ENCODE results near the gene RHEBL1. TPM values are rescaled to one million over a fixed set of nuclear protein-coding genes. Genes with fewer than 3 reads are reported as not detected.

Gene RHEBL1
- total RNA-seq, 1 donor from 2014 or later: 1.5 TPM

DNA sequence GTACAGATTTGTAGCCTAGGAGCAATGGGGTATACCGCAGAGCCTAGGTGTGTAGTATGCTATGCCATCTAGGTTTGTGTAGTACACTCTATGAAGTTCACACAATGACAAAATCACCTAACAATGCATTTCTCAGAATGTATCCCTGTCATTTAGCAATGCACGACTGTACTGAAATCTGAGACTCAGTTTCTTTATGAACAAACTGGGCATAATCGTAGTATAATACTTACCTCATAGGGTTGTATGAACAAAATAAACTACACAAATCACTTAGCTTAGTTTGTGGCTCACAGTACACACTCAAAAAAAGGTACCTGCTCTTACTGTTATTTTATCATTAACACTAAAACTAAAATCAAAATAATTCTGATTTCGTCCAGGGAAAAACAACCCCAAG is 44.3 kb downstream of the RHEBL1 start:
- ATAC-seq: no peak
- Histone ChIP-seq H3K9me3 (no peaks in the 10 kb centered on the region), H3K27ac (no peak overlapping the region), H3K4me1 (no peaks in the 10 kb centered on the region), H3K27me3 (ENCODE audit: low read depth) (no peaks in the 10 kb centered on the region), H3K4me3 (no peak overlapping the region), H3K36me3 (peaks cover 96% of the 10 kb centered on the region)
- intact Hi-C loops (cut with DNase I): no loop called here
- TF ChIP-seq, protein P1, sequence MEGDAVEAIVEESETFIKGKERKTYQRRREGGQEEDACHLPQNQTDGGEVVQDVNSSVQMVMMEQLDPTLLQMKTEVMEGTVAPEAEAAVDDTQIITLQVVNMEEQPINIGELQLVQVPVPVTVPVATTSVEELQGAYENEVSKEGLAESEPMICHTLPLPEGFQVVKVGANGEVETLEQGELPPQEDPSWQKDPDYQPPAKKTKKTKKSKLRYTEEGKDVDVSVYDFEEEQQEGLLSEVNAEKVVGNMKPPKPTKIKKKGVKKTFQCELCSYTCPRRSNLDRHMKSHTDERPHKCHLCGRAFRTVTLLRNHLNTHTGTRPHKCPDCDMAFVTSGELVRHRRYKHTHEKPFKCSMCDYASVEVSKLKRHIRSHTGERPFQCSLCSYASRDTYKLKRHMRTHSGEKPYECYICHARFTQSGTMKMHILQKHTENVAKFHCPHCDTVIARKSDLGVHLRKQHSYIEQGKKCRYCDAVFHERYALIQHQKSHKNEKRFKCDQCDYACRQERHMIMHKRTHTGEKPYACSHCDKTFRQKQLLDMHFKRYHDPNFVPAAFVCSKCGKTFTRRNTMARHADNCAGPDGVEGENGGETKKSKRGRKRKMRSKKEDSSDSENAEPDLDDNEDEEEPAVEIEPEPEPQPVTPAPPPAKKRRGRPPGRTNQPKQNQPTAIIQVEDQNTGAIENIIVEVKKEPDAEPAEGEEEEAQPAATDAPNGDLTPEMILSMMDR (IDR thresholded peaks at IDR 0.05): no peak
- DNase-seq: no peak

DNA sequence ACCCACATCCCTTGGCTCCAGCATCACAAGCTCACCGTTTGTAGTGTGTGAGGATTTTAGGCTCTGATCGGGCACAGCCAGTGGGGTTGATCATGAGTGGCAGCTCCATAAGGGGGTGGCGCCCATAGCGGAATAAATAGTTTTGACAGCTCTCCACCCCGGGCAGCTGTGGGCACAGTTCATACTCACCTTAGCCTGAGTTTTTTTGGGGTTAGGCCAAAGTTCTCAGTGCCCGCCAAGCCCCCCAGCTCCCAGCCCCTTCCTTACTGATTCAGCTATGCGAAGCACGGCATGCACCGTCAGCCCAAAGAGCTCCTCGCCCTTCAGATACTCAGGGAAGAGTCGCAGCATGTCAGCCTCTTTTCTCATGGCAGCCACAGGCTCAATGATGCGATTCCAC is 45.2 kb downstream of the RHEBL1 start:
- Histone ChIP-seq H3K4me3 (no peak overlapping the region), H3K36me3 (peaks cover 89% of the 10 kb centered on the region), H3K27ac (no peak overlapping the region), H3K27me3 (ENCODE audit: low read depth) (no peaks in the 10 kb centered on the region), H3K9me3 (no peaks in the 10 kb centered on the region), H3K4me1 (peaks cover 1% of the 10 kb centered on the region)
- intact Hi-C loops (cut with DNase I): no loop called here
- TF ChIP-seq, protein P1 (IDR thresholded peaks at IDR 0.05): no peak
- no peak for DNase-seq
- ATAC-seq: no peak

DNA sequence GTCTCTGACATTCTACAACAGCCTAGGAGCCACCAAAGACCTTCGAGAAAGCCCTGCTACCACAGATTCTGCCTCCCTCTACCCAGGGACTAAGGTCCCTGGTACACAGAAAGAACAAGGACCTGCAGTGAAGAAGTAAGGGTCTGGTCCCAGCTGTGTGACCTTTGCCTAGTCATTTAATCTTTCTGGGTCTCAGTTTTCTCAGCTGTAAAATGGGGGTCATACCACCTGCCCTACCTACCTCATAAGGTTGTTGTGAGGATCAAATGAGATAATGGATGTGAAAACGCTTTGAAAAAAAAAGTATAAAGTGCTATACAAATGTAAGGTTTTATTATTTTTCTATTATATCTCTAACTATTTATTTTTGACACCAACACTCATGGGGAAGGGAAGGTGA is 46.0 kb downstream of the RHEBL1 start:
- TF ChIP-seq, protein P1 (IDR thresholded peaks at IDR 0.05): no peak
- H3K4me1 ChIP-seq: peaks cover 4% of the 10 kb centered on the region
- peaks cover 82% of the 10 kb centered on the region for H3K36me3 ChIP-seq
- intact Hi-C loops (cut with DNase I): no loop called here
- H3K27ac ChIP-seq: no peak overlapping the region
- ATAC-seq (no peak), DNase-seq (no peak)
- H3K4me3 ChIP-seq: no peak overlapping the region
- H3K9me3 ChIP-seq: no peaks in the 10 kb centered on the region
- H3K27me3 ChIP-seq (ENCODE audit: low read depth): no peaks in the 10 kb centered on the region

DNA sequence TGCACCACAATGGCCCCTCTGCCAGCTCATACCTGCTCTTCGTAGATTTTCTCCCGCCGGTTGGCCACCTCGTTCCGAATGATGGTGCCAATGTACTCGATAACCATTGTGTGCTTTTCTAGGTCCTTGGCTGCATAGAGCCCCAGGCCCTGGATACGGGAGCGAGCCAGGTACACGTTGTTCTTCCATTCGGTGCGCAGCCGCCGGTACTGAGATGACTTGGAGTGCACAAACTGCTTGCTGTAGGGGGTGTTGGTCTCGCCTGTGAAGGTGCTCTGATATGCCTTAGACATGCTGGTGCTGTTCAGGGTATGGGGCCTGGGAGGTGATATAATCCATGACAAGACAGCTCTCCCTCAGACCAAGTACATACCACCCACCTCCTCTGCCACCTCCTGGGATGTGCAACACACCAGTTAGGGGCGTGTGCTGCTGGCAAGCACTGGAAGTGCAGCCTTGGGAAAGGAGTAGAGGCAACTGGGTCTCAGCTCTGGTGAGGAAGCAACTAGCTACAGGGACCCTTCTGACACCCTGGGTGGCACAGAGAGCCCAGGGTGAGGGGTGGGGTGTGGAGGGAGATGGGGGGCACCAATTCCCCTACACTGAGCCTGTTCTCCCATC is 47.1 kb downstream of the RHEBL1 start:
- Histone ChIP-seq H3K27me3 (ENCODE audit: low read depth) (no peaks in the 10 kb centered on the region), H3K4me3 (no peak overlapping the region), H3K9me3 (no peaks in the 10 kb centered on the region), H3K27ac (no peak overlapping the region), H3K36me3 (peaks cover 70% of the 10 kb centered on the region), H3K4me1 (peaks cover 8% of the 10 kb centered on the region)
- no peak for ATAC-seq
- TF ChIP-seq, protein P1 (IDR thresholded peaks at IDR 0.05): no peak
- intact Hi-C loops (cut with DNase I): no loop called here
- no peak for DNase-seq

DNA sequence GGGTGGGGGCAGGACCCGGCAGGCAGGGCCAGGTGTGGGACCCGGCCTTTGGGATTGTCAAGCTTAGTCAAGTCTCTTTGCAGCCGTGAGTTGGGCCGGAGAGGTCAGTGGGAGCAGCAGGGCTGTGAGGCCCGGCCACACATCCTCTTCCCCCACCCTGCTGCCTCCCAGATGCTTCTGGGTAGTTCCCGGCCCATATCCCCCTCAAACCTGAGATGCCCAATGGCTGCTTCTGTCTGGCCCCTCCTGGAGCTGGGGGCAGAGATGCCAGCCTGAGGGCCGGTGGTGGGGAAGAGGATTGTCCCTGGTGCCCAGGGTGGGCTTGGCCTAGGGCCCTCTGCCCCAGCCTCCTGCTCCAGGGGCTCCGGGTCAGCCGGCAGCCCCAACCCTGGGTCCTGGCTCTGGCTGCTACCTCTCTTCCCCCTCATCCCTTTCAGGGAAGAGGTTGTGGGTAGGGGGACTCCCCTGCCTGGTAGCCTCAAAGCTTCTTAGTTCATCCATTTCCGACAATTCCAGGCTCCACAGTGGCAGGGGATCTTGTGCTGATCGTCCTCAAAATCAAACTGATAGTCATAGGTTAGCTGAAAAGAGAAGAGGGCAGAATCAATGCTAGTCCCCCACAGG is 48.4 kb downstream of the RHEBL1 start:
- intact Hi-C loops (cut with DNase I): no loop called here
- DNase-seq: no peak

More for the DNA sequence above, 48.4 kb downstream of the RHEBL1 start:
- ATAC-seq: no peak
- Histone ChIP-seq H3K4me3 (no peak overlapping the region), H3K27ac (no peak overlapping the region), H3K9me3 (no peaks in the 10 kb centered on the region), H3K36me3 (peaks cover 57% of the 10 kb centered on the region), H3K27me3 (ENCODE audit: low read depth) (no peaks in the 10 kb centered on the region), H3K4me1 (peaks cover 17% of the 10 kb centered on the region)
- TF ChIP-seq, protein P1 (IDR thresholded peaks at IDR 0.05): no peak
